GM19328 (cell line): ENCODE measurements around the gene RSRP1.
"Not testable (repeated sequence)": the region's sequence is repeated elsewhere in the genome, so short reads cannot be mapped to it uniquely, and the experiment has no call there.

Experiments used
- ATAC-seq: cut with Tn5 transposase; IDR thresholded peaks from one replicate; pipeline ENCODE4 v1.9.1; 2021; ENCODE audit warnings: mild to moderate bottlenecking, moderate library complexity; ENCODE audit not compliant: unreplicated experiment

Gene RSRP1

GRCh38 chr1:25259813-25260212 lies 12.6 kb upstream of the RSRP1 start:
- not testable (repeated sequence) for ATAC-seq

GRCh38 chr1:25257196-25257595 lies 9.9 kb upstream of the RSRP1 start:
- no peak for ATAC-seq

- ATAC-seq: no peak
These were observed 9.3 kb upstream of the RSRP1 start for GRCh38 chr1:25256578-25256965.

GRCh38 chr1:25255706-25256577 lies 8.7 kb upstream of the RSRP1 start:
- ATAC-seq: no peak

GRCh38 chr1:25253911-25254310 lies 6.7 kb upstream of the RSRP1 start:
- no peak for ATAC-seq

- peak; percentile 32 for ATAC-seq
These were observed 838 bp upstream of the RSRP1 start for GRCh38 chr1:25247829-25248754.

- no peak for ATAC-seq
These were observed 642 bp downstream of the RSRP1 start for GRCh38 chr1:25246600-25247023.

GRCh38 chr1:25245809-25246599 lies 1.2 kb downstream of the RSRP1 start:
- no peak for ATAC-seq

GRCh38 chr1:25245393-25245792 lies 1.9 kb downstream of the RSRP1 start:
- ATAC-seq: no peak

GRCh38 chr1:25243907-25244306 lies 3.3 kb downstream of the RSRP1 start:
- ATAC-seq: no peak

- ATAC-seq: peak; percentile 62
These were observed 7.3 kb downstream of the RSRP1 start for GRCh38 chr1:25239681-25240541.

- no peak for ATAC-seq
These were observed 9.2 kb downstream of the RSRP1 start for GRCh38 chr1:25238046-25238445.

GRCh38 chr1:25236261-25236660 lies 11.0 kb downstream of the RSRP1 start:
- not testable (repeated sequence) for ATAC-seq

GRCh38 chr1:25235411-25235810 lies 11.8 kb downstream of the RSRP1 start:
- ATAC-seq: not testable (repeated sequence)

GRCh38 chr1:25232866-25233784 lies 14.1 kb downstream of the RSRP1 start:
- ATAC-seq: no peak

GRCh38 chr1:25232027-25232865 lies 15.0 kb downstream of the RSRP1 start, which contains the start of gene SYF2:
SYF2 (minus strand) TSS chr1:25232502; CDS start chr1:25232467, 35 bp downstream.
- ATAC-seq: peak; percentile 82

GRCh38 chr1:25223471-25223870 lies 23.8 kb downstream of the RSRP1 start:
- ATAC-seq: no peak

- ATAC-seq: no peak
These were observed 24.6 kb downstream of the RSRP1 start for GRCh38 chr1:25222606-25223005.
